Cortex of kidney (tissue), 1 donor: ENCODE data around the gene SRP14.
"Not testable (repeated sequence)": the region's sequence is repeated elsewhere in the genome, so short reads cannot be mapped to it uniquely, and the experiment has no call there.

Experiments
- DNase-seq: peaks from one replicate; lab custom pipeline; 2025; lab: John Stamatoyannopoulos, UW

Gene SRP14

GRCh38 chr15:40029979-40030893 is 8.7 kb downstream of the SRP14 start:
- DNase-seq, result no peak

DNA sequence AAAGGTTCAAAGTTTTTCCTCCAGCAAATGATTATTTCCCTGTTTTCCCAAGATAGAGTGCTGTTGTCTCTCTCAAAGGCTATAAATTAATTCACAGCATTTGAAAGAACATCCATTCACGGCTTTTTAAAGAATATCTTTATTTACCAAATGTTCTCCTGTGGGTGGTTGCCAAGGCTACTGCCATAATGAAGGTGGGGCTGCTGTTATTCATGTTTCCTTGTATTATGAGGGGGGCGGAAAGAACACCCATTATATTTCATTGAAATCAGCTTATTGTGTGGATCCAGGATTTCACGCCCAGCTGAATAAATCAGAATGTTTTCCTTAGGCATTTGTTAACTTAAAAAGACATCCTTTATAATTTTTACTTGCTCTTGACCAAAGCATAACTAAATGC is 10.1 kb downstream of the SRP14 start:
- DNase-seq, result no peak

DNA sequence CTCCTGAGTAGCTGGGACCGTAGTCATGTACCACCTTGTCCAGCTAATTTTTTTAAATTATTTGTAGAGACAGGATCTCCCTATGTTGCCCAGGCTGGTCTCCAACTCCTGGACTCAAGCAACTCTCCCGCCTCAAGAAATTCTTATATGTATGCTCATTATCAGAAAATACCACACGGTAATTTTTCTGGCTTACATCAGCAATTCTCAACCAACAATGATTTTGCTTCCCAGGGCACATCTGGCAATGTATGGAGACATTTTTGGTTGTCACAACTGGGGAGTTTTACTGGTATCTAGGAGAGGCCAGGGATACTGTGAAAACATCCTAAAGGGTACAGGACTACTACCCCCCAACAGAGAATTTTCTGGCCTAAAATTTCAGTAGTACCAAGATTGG is 10.8 kb downstream of the SRP14 start:
- DNase-seq, result no peak

DNA sequence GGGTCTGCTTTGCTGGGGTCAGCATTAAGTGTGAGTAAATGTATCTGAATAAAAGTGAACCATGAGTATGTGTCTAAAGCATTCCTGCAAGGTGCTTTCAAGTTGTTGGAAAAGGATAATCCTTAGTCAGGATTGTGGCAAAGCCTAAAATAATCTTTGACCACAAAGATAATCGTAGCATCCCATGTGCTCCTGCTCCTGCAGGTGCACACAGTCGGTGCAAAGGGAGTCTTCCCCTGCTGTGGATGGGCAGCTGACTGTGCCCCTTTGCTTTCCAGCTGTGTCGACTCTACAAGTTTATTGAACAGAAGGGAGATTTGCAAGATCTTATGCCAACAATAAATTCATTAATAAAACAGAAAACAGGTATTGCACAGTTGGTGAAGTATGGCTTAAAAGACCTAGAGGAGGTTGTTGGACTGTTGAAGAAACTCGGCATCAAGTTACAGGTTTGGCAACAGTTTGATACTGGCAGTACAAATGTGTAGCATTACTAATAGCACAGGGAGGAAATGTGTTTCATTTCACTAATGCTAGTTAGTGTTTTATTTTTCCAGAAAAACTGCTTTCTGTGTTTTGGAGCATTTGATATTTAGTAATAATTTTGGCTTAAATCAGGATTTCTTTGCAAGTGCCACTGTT is 22.6 kb downstream of the SRP14 start:
- no peak for DNase-seq

DNA sequence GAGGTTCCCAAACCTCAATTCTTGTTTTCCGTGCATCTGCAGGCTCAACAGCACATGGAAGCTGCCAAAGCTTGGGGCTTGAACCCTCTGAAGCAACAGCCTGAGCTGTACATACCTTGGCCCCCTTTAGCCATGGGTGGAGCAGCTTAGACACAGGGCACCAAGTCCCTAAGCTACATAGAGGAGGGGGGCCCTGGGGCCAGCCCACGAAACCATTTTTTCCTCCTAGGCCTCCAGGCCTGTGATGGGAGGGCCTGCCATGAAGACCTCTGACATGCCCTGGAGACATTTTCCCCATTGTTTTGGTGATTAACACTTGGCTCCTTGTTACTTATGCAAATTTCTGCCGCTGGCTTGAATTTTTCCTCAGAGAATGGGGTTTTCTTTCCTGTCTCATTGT is 24.6 kb downstream of the SRP14 start:
- no peak for DNase-seq

- DNase-seq, result not testable (repeated sequence)
Observed at GRCh38 chr15:40013372-40013771, 25.6 kb downstream of the SRP14 start.

- DNase-seq, result no peak
Observed at GRCh38 chr15:40011303-40011702, 27.7 kb downstream of the SRP14 start.

DNA sequence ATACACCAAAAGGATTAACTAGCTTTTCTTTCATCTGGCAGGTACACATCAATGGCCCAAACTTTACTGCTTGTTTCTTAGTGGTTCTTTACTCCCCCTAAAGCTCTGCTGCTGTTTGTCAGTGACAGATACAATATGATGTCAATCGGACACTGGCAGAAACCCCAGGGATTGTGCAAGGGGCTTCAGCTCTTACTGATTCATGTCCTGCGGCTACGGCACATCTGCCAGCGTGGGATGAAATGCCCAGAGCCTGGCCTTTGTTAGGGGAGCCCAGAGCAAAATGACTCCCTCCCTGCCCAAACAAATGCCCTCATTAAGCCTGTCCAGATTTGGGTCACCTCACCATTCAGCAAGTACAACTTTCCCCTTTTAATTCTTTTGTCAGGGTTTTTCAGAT is 28.3 kb downstream of the SRP14 start:
- DNase-seq, result no peak

GRCh38 chr15:40008061-40008765 is 30.8 kb downstream of the SRP14 start:
- no peak for DNase-seq

DNA sequence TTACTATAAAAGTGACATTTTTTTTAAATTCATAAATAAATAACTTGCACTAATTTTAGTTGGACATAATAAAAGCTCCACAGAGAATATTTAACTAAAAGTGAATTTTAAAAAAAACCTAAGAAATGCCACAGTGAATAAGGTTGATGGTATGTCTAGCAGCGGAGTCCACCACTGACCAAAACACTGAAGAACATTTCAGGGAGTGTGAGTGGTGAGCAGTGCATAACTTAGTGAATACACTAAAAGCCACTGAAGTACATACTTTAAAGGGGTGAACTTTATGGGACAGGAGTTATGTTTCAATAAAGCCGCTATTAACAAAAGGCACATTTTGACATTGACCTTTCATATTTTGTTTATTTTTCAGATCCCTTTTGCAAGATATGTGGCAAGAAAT is 32.3 kb downstream of the SRP14 start:
- no peak for DNase-seq

DNA sequence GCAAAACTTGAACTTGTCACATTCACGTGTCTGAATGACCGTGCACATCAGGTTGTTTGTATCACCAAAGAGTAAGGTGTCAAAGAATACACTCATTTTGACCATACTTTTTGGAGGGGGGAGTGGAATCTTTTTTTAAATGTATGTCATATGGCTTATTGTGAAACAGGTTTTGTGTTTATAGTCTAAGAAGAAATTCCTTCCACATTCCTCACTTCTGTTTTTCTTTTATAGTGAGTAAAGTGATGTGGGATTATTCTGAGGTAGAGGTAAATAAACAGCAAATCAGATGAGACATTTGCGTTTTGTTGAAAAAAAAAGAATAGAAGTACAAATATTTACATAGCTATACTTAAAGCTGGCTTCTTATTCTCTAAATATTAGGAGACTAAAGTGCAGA is 33.0 kb downstream of the SRP14 start:
- DNase-seq, result no peak

DNA sequence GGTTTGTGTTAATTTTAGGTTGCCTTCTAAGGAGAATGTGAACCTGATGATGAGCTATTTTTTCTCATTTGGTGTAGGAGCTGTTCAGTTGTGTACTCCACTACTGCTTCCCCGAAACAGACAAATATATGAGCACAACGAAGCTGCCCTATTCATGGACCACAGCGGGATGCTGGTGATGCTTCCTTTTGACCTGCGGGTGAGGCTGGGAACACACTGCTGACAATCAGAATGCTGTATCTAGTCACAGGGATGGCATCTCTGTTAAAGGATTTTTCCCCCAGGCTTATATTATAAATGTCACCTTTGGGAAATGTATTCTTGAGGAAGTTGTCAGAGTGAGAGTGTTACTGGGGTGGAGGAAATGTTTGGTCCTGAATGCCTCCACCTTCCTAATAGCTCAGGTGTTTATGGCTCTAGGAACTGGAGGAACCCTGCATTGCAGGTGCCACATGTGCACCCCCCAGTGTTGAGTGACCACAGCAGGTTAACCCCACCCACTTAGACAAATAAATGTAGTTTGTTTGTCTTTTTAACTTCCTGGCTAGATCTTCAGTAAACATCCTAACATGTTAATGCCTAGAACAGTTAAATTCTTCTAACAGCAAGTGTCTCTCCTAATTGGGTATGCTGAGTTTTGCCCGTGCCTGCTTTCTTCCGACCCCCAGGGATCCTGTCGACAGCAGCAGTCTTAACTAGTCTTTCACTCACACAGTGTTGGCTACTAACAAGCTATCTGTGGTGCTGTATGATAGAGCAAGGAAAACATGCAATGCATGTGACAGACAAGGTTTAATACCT is 35.7 kb downstream of the SRP14 start:
- no peak for DNase-seq

- no peak for DNase-seq
Observed at GRCh38 chr15:40002295-40002694, 36.7 kb downstream of the SRP14 start.

DNA sequence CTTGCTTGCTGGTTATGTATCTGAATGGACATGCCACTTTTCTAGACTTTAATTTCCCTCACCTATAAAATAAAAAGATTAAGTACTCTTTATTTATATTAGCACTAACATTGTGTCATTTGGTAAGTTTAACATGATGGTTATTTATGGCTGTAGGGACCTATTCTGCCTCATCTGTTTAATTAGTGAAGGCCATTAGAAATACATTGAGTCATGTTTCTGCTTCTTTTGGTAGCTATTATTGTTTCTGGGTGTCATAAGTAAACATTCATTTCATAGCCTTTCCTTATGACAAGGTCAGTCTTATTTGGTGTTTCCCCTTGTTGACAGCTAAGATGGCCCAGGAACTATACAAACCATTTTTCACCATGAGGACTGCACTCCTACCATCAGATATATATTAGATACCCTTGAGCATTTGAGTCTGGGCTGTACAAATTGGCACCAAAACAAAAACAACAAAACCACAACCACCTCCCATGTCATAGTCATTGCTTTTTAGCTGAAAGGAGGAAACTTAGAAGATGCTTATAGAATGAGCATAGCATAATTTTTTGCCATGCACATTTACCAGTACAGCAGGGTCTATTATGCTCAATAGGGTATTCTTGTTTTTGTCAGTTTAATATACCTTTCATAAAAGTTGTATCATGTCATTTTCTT is 39.3 kb downstream of the SRP14 start:
- no peak for DNase-seq

GRCh38 chr15:39998511-39999077 is 40.4 kb downstream of the SRP14 start:
- no peak for DNase-seq

- DNase-seq, result no peak
Observed at GRCh38 chr15:39997639-39998038, 41.3 kb downstream of the SRP14 start.

DNA sequence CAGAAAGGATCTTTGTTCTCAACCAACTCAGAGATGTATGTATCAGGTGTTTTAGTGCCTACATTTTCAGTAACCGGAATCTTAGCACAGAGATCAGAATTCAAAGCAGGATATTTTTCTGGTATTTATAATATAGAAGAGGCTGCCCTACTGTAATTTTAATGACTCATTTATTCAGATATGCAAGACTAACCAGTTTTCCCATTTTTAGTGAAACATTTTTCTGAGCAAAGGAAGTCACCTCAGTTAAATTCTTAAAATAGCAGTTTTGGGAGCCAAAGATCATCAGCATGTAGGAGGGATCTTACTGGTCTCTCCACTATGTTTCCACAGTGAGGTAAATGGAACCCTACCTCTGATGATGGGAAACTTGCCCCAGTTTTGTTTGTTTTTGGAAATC is 42.0 kb downstream of the SRP14 start:
- DNase-seq, result no peak

DNA sequence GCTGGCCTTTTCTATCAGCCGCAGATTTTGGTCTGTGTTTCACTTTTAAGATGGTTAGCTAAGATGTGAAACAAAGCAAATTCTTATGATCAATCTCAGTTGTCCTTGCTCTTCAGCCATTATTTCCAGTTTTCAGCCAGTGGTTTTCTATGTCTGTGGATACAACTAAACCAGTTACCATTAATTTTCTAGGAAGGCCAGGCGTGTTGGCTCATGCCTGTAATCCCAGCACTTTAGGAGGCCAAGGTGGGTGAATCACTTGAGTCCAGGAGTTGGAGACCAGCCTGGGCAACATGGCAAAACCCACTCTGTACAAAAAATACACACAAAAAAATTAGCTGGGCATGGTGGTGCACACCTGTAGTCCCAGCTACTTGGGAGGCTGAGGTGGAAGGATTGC is 42.8 kb downstream of the SRP14 start:
- DNase-seq, result not testable (repeated sequence)

- not testable (repeated sequence) for DNase-seq
Observed at GRCh38 chr15:39992953-39993352, 46.0 kb downstream of the SRP14 start.

GRCh38 chr15:39990706-39991105 is 48.3 kb downstream of the SRP14 start:
- no peak for DNase-seq

- no peak for DNase-seq
Observed at GRCh38 chr15:39987821-39988220, 51.2 kb downstream of the SRP14 start.
